HepG2 (cell line): Measurements from ENCODE around the gene NCBP1. TPM values are rescaled to one million over a fixed set of nuclear protein-coding genes. Genes with fewer than 3 reads are reported as not detected.

Experiments
- ARNT ChIP-seq: fragments of 450-650 bp; IDR thresholded peaks from 2 replicates; pipeline ENCODE4 v1.6.1; 2017
- DNMT1 ChIP-seq: sonication (generic); formaldehyde crosslinking; IDR thresholded peaks from 2 replicates; pipeline ENCODE4 v1.5.1; 2020; ENCODE audit warnings: mild to moderate bottlenecking, missing genetic modification reagents
- ETV5 ChIP-seq: IDR thresholded peaks from 2 replicates; pipeline ENCODE4 v1.6.1; 2018; ENCODE audit warnings: missing biosample characterization, missing genetic modification reagents, inconsistent platforms, borderline replicate concordance
- ETV6 ChIP-seq: sonication (generic); formaldehyde crosslinking; conservative IDR thresholded peaks from 2 replicates; pipeline ENCODE4 v1.4.0; 2020; ENCODE audit warnings: missing genetic modification reagents
- HNRNPH1 ChIP-seq: fragments of 200-400 bp; formaldehyde crosslinking; optimal IDR thresholded peaks from 2 replicates; pipeline ENCODE3; 2017; ENCODE audit warnings: mild to moderate bottlenecking, low read depth, low read length
- HNRNPLL ChIP-seq: fragments of 200-400 bp; formaldehyde crosslinking; IDR thresholded peaks from 2 replicates; pipeline ENCODE4 v1.6.1; 2017; ENCODE audit warnings: mild to moderate bottlenecking, low read depth, low read length; ENCODE audit not compliant: poor library complexity, severe bottlenecking
- KDM2A ChIP-seq: sonication (generic); formaldehyde crosslinking; IDR thresholded peaks from 2 replicates; pipeline ENCODE4 v1.4.0; 2020; ENCODE audit warnings: low read depth, missing genetic modification reagents, borderline replicate concordance
- KLF11 ChIP-seq: IDR thresholded peaks from 2 replicates; pipeline ENCODE4 v1.6.1; 2016; ENCODE audit warnings: missing compliant biosample characterization
- NR2C2 ChIP-seq: sonication (generic); formaldehyde crosslinking; IDR thresholded peaks from 2 replicates; pipeline ENCODE4 v1.4.0; 2020; ENCODE audit warnings: missing genetic modification reagents, mild to moderate bottlenecking, moderate library complexity, borderline replicate concordance
- NR2F2 ChIP-seq: IDR thresholded peaks from 2 replicates; pipeline ENCODE4 v1.6.1; 2012; ENCODE audit warnings: low read depth, inconsistent platforms, borderline replicate concordance
- PHF20 ChIP-seq: sonication (generic); formaldehyde crosslinking; IDR thresholded peaks from 2 replicates; pipeline ENCODE4 v1.5.0; 2020; ENCODE audit warnings: mild to moderate bottlenecking, missing genetic modification reagents
- SP4 ChIP-seq: sonication (generic); formaldehyde crosslinking; IDR thresholded peaks from 2 replicates; pipeline ENCODE4 v1.8.1; 2023; ENCODE audit warnings: mild to moderate bottlenecking, missing genetic modification reagents
- TCF7 ChIP-seq: sonication (generic); IDR thresholded peaks from 2 replicates; pipeline ENCODE4 v1.6.1; 2016; ENCODE audit warnings: antibody characterized with exemption, low read depth
- ZNF709 ChIP-seq: sonication (generic); formaldehyde crosslinking; IDR thresholded peaks from 2 replicates; pipeline ENCODE4 v1.5.0; 2020; ENCODE audit warnings: mild to moderate bottlenecking, missing genetic modification reagents
- polyA plus RNA-seq, 8 experiments: library from polyadenylated mRNA; depleted of rRNA in 3 of 8; stranded (reverse) in 7 of 8; unstranded in 1 of 8; fragments of >200 nt; fragmentation: Illumina TruSeq in 4 of 8; extraction: Trizol in 4 of 8; gene quantifications; 2 replicates each; pipeline versions ENCODE4 v1.2.1 to v1.2.3, GENCODE V29; 2011 to 2016; ENCODE audit warnings: low read depth in 4 of 8, missing spikeins in 1 of 8, mixed read lengths in 1 of 8; ENCODE audit not compliant: insufficient read depth in 1 of 8
- total RNA-seq, 5 experiments: library from RNA; depleted of rRNA; stranded (reverse); fragments of >200 nt; fragmentation: Illumina TruSeq; extraction: Trizol; gene quantifications; 2 replicates each; pipeline ENCODE4 v1.2.3, GENCODE V29; 2016; ENCODE audit warnings: low read depth in 1 of 5
- TF ChIP-seq, protein P1 (sequence below): sonication (generic); formaldehyde crosslinking; IDR thresholded peaks from 2 replicates; pipeline ENCODE4 v1.4.0; 2020; ENCODE audit warnings: mild to moderate bottlenecking, missing genetic modification reagents
- TF ChIP-seq, protein P2 (sequence below): sonication (generic); formaldehyde crosslinking; IDR thresholded peaks from 2 replicates; pipeline ENCODE4 v1.4.0; 2020; ENCODE audit warnings: missing genetic modification reagents, borderline replicate concordance
- TF ChIP-seq, protein P3 (sequence below): sonication (generic); formaldehyde crosslinking; IDR thresholded peaks from 2 replicates; pipeline ENCODE4 v1.5.1; 2020; ENCODE audit warnings: missing genetic modification reagents, mild to moderate bottlenecking, borderline replicate concordance
- TF ChIP-seq, protein P4 (sequence below): sonication (generic); formaldehyde crosslinking; IDR thresholded peaks from 2 replicates; pipeline ENCODE4 v1.8.1; 2023; ENCODE audit warnings: mild to moderate bottlenecking, missing genetic modification reagents, borderline replicate concordance
- TF ChIP-seq, protein P5 (sequence below): IDR thresholded peaks from 2 replicates; pipeline ENCODE4 v1.6.1; 2016; ENCODE audit warnings: mild to moderate bottlenecking

The NCBP1 gene
- total and polyA plus RNA-seq, 2 of the 13 experiments (the other 11 are each of a cell fraction or from before 2014, with no cell fraction given): 13.3 to 40.2 TPM

DNA sequence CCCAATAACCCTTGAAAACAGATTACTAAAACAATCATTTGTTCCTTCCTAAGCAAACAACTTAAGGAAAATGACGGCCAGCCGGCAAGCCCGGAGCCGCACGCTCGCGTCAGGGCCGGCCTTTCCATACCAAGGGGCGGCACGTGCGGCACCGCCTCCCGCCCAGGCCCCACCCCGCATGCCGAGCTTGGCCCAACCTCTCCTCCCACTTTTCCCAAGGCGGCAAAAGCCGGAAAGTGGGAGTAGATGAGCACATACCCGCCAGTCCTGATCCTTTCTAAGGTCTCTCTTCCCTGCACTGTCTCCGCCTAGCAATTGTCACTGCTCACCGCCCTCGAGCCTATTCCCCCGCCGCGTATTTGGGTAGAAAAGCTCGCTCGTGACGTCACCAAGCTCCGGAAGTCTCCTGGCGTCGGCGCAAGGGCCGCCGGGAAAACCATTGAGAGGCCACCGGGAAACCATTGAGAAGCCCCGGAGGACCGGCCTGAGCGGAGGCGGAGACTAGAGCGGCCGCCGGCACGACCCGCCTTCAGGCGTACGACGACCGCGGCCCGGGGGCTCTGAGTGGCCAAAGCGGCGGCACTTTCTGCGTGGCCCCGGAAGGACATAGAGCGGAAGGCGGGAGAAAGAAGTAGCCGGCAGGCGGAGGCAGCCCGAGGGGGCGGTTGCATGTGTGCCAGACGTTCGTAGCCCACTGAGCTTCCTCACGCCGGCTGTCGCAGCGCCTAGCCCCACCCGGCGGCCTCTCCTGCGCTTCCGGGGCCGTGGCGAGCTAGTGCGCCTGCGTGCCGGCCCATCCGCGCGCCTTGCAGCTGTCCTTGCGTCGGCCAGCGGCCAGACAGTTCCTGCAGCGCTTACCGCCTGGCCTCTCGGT lies at the start of gene NCBP1, which contains the start of gene TSTD2 (continued):
- TF ChIP-seq, protein P1, sequence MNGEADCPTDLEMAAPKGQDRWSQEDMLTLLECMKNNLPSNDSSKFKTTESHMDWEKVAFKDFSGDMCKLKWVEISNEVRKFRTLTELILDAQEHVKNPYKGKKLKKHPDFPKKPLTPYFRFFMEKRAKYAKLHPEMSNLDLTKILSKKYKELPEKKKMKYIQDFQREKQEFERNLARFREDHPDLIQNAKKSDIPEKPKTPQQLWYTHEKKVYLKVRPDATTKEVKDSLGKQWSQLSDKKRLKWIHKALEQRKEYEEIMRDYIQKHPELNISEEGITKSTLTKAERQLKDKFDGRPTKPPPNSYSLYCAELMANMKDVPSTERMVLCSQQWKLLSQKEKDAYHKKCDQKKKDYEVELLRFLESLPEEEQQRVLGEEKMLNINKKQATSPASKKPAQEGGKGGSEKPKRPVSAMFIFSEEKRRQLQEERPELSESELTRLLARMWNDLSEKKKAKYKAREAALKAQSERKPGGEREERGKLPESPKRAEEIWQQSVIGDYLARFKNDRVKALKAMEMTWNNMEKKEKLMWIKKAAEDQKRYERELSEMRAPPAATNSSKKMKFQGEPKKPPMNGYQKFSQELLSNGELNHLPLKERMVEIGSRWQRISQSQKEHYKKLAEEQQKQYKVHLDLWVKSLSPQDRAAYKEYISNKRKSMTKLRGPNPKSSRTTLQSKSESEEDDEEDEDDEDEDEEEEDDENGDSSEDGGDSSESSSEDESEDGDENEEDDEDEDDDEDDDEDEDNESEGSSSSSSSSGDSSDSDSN (CRISPR knock-in tag): peak; percentile 76
- TF ChIP-seq DNMT1 (CRISPR knock-in tag) (no peak), TCF7 (no peak; the same call in 1 of the 2 replicates), NR2C2 (CRISPR knock-in tag) (peak; percentile 99), ETV5 (CRISPR knock-in tag) (peak; percentile 84), ZNF709 (CRISPR knock-in tag) (peak; percentile 79), PHF20 (peak; percentile 91), HNRNPLL (peak; percentile 95), KDM2A (CRISPR knock-in tag) (peak; percentile 90), ARNT (no peak), KLF11 (CRISPR knock-in tag) (no peak), SP4 (CRISPR knock-in tag) (peak; percentile 66), ETV6 (no peak; the same call in 1 of the 2 replicates), HNRNPH1 (no peak), NR2F2 (no peak)
- TF ChIP-seq, protein P2, sequence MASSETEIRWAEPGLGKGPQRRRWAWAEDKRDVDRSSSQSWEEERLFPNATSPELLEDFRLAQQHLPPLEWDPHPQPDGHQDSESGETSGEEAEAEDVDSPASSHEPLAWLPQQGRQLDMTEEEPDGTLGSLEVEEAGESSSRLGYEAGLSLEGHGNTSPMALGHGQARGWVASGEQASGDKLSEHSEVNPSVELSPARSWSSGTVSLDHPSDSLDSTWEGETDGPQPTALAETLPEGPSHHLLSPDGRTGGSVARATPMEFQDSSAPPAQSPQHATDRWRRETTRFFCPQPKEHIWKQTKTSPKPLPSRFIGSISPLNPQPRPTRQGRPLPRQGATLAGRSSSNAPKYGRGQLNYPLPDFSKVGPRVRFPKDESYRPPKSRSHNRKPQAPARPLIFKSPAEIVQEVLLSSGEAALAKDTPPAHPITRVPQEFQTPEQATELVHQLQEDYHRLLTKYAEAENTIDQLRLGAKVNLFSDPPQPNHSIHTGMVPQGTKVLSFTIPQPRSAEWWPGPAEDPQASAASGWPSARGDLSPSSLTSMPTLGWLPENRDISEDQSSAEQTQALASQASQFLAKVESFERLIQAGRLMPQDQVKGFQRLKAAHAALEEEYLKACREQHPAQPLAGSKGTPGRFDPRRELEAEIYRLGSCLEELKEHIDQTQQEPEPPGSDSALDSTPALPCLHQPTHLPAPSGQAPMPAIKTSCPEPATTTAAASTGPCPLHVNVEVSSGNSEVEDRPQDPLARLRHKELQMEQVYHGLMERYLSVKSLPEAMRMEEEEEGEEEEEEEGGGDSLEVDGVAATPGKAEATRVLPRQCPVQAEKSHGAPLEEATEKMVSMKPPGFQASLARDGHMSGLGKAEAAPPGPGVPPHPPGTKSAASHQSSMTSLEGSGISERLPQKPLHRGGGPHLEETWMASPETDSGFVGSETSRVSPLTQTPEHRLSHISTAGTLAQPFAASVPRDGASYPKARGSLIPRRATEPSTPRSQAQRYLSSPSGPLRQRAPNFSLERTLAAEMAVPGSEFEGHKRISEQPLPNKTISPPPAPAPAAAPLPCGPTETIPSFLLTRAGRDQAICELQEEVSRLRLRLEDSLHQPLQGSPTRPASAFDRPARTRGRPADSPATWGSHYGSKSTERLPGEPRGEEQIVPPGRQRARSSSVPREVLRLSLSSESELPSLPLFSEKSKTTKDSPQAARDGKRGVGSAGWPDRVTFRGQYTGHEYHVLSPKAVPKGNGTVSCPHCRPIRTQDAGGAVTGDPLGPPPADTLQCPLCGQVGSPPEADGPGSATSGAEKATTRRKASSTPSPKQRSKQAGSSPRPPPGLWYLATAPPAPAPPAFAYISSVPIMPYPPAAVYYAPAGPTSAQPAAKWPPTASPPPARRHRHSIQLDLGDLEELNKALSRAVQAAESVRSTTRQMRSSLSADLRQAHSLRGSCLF (CRISPR knock-in tag): no peak
- TF ChIP-seq, protein P3, sequence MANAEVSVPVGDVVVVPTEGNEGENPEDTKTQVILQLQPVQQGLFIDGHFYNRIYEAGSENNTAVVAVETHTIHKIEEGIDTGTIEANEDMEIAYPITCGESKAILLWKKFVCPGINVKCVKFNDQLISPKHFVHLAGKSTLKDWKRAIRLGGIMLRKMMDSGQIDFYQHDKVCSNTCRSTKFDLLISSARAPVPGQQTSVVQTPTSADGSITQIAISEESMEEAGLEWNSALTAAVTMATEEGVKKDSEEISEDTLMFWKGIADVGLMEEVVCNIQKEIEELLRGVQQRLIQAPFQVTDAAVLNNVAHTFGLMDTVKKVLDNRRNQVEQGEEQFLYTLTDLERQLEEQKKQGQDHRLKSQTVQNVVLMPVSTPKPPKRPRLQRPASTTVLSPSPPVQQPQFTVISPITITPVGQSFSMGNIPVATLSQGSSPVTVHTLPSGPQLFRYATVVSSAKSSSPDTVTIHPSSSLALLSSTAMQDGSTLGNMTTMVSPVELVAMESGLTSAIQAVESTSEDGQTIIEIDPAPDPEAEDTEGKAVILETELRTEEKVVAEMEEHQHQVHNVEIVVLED (CRISPR knock-in tag): peak; percentile 98
- TF ChIP-seq, protein P4, sequence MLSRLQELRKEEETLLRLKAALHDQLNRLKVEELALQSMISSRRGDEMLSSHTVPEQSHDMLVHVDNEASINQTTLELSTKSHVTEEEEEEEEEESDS (CRISPR knock-in tag): no peak
- TF ChIP-seq, protein P5, sequence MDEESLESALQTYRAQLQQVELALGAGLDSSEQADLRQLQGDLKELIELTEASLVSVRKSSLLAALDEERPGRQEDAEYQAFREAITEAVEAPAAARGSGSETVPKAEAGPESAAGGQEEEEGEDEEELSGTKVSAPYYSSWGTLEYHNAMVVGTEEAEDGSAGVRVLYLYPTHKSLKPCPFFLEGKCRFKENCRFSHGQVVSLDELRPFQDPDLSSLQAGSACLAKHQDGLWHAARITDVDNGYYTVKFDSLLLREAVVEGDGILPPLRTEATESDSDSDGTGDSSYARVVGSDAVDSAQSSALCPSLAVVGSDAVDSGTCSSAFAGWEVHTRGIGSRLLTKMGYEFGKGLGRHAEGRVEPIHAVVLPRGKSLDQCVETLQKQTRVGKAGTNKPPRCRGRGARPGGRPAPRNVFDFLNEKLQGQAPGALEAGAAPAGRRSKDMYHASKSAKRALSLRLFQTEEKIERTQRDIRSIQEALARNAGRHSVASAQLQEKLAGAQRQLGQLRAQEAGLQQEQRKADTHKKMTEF (CRISPR knock-in tag): peak; percentile 97
